Central memory CD4-positive, alpha-beta T cell (primary cell): ENCODE results near the gene LRRC59.
A peak's percentile ranks its signal among the peaks of the same experiment; 100 is the strongest.
"Not testable (repeated sequence)": the region's sequence is repeated elsewhere in the genome, so short reads cannot be mapped to it uniquely, and the experiment has no call there.

ENCODE experiments used
- DNase-seq: peaks from one replicate; pipeline ENCODE4 v3.0.0; 2022

The LRRC59 gene

DNA sequence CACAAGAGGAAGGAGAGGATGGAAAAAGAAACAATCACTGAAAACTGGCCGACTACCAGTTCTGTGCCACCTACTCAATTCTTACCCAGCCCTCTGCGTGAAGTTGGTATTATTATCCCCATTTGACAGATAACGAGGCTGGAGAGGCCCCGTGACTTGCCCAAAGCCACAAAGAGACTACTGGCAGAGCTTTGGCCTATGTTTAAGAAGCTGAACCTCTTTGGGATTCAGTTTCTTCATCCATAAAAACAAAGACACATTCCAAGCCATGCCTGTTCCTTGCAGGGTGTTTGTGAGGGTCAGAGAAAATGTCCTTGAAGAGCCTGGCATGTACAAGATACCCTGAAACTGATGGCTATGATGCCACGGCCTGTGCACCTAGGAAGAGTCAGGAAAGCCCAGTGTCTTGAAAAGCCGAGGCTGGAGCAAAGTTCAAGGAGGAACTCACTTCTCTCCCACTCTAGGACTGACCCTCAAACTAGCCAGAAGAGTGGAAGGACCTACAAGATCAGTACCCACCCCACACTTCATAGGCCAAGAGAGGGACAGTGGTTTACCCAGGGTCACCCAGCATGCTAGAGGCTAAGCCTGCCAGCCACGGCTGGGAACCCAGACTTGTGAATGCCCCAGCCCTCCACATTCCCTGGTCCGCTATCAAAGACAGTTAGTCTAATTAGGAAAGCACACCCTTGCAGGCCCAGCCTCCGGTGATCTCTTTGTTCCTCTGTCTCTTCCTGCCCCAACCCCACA is 27.1 kb upstream of the LRRC59 start:
- no peak for DNase-seq

- DNase-seq, result no peak
Measured at GRCh38 chr17:50423553-50424159, 26.3 kb upstream of the LRRC59 start.

- no peak for DNase-seq
Measured at GRCh38 chr17:50422738-50423137, 25.4 kb upstream of the LRRC59 start.

- peak; percentile 17 for DNase-seq
Measured at GRCh38 chr17:50421308-50422051, 24.2 kb upstream of the LRRC59 start.

- no peak for DNase-seq
Measured at GRCh38 chr17:50420419-50421112, 23.2 kb upstream of the LRRC59 start.

- not testable (repeated sequence) for DNase-seq
Measured at GRCh38 chr17:50419577-50419976, 22.3 kb upstream of the LRRC59 start.

DNA sequence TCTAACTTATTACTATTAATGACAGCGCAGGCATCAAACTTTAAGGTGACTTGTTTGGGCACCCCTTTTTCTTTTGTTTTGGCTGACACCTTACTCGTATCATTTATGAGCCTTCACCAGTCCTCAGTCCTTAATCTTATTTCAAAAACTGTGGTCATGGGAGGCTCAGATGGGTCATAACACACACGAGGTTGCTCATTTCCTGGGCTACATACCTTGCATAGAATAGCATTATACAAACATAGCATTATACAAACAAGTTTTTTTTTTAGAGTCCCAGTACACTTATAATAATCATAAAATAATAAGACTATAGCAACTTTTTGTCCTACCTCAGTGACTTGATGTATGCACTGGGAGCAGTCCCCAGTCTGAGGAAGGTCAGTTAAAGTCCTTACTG is 17.5 kb upstream of the LRRC59 start:
- DNase-seq, result no peak

DNA sequence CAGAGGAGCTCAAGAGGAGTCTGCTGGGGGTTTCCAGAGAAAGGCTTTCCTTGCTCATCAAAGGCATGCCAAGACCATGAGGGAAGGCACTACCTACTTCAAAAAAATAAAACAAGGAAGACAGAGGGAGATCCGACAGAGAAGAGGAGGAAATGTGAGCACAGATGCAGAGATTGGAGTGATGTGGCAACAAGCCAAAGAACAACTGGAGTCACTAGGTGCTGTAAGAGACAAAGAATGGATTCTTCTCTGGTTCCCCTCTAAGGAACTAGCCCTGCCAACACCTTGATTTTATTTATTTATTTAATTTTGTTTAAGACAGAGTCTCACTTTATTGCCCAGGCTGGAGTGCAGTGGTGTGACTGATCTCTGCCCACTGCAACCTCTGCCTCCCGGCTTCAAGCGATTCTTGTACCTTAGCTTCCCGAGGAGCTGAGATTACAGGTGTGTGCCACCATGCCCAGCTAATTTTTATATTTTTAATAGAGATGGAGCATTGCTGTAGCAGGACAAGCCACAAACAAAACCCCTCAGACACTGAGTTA is 14.9 kb upstream of the LRRC59 start:
- DNase-seq, result no peak

DNA sequence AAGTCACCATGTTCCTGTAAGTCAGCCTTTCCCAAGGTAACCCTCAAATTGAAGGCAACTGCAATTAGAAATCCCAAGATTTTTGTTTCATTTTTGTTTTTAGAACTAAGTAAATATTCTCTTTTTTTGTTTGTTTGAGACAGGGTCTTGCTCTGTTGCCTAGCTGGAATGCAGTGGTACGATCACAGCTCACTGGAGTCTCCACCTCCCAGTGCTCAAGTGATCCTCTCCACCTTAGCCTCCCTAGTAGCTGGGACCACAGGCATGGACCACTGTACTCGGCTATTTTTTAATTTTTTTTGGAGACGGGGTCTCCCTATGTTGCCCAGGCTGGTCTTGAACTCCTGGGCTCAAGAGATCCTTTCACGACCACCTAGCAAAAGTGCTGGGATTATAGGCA is 10.6 kb upstream of the LRRC59 start:
- DNase-seq, result no peak

DNA sequence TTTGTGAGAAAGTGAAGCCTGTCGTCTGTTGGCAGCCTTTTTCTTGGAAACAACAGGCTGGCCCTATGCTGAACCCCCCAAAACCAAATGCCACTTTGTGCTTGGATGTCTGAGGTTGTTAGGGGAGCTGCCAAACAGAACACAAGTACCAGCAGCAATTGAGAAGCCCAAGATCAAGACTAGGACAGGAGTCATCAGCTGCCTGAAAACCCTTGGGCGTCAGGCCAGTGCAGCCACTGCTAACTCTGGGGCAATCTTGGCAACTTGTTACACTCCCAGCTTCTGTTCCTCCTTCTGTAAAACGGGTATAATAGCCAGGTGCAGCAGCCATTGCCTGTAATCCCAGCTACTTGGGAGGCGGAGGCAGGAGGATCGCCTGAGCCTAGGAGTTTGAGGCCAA is 9.3 kb upstream of the LRRC59 start:
- no peak for DNase-seq

GRCh38 chr17:50405351-50405750 is 8.0 kb upstream of the LRRC59 start:
- DNase-seq, result not testable (repeated sequence)

GRCh38 chr17:50399591-50399990 is 2.3 kb upstream of the LRRC59 start:
- not testable (repeated sequence) for DNase-seq

- DNase-seq, result not testable (repeated sequence)
Measured at GRCh38 chr17:50398672-50399071, 1.3 kb upstream of the LRRC59 start.

DNA sequence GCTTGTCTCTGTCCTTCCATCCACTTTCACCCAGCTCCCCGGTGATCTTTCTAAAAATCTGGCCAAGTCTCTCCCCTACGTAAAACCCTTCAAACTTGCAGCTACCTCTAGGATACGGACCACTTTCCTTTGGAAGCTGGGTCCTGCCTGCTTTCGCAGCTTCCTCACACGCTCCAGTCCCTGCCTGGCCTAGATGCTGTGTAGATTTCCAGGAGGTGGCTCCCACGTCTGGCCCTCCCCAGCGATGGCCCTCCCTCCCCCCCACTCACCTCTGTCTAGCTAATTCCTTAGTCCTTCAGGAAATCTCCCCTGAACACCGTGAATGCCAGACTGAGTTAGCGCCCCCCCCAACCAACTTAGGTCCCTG is 579 bp upstream of the LRRC59 start:
- DNase-seq, result no peak

- DNase-seq, result no peak
Measured at GRCh38 chr17:50396261-50397110, 837 bp downstream of the LRRC59 start.

DNA sequence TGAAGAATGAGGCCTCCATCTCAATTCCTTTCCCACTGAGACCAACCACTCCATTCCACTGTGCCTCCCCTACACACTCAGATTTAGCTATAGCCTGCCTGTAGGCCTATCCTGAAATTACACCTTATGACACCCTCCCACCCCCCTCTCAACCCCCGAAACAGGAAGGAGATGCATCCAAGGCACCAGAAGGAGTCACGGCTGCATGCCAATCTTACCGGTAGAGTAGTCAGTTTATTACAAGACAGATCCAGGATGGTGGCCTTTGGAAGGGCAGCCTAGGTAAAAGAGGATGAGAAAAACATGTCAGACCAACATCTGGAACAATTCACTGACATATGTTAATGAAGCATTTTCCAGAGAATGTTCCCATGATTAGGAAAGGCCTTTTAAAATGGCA is 2.6 kb downstream of the LRRC59 start:
- no peak for DNase-seq

GRCh38 chr17:50393700-50394099 is 3.6 kb downstream of the LRRC59 start:
- no peak for DNase-seq

DNA sequence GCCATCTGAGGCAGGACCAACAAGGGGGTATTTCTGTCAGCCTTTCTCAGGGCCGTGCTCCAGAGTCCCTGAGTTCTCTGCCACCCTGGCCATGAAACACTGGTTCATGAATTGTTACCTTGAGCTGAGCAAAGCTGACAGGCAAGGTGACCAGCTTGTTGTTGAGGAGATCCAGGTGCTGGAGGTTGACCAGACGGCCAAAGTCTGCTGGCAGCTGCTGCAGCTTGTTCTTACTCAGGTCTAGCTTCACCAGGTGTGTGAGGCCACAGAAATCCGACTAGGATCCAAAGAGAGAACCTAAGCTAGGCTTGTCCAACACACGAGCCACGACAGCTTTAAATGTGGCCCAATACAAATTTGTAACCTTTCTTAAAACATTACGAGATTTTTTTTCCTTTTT is 4.7 kb downstream of the LRRC59 start:
- DNase-seq, result no peak

GRCh38 chr17:50389534-50389933 is 7.8 kb downstream of the LRRC59 start:
- no peak for DNase-seq

DNA sequence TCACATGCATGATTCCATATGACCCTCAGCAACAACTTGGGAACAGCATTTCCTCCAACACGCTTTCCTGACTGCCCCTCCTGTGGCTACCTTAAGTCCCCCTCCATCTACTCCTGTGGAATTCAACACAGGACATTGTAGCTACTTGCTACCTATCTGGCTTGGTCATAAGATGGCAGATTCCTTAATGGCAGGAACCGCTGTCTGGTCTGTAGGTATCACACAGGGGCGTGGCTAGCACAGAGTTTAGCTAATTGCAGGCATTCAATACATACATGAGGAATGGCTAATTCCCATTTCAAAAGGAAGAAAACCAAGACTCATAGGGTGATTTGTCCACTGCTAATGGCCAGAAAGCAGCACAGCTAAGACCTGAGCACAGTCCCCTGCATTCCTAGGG is 8.6 kb downstream of the LRRC59 start:
- no peak for DNase-seq

GRCh38 chr17:50386510-50386909 is 10.8 kb downstream of the LRRC59 start:
- DNase-seq, result no peak

- no peak for DNase-seq
Measured at GRCh38 chr17:50382931-50383330, 14.4 kb downstream of the LRRC59 start.
